GM18951 (cell line): ENCODE results near the gene PAQR4.
"Not testable (repeated sequence)": the region's sequence is repeated elsewhere in the genome, so short reads cannot be mapped to it uniquely, and the experiment has no call there.

Experiments used
- POLR2A ChIP-seq: IDR thresholded peaks from 4 replicates; pipeline ENCODE4 v1.6.1; 2011; ENCODE audit warnings: mild to moderate bottlenecking; ENCODE audit not compliant: insufficient read length, insufficient read depth; ENCODE audit errors: extremely low read depth
- in situ Hi-C: fragments of 300-500 bp; cut with MboI; formaldehyde crosslinking; loops from one replicate; pipeline ENCODE4 v1.12.0; 2022; ENCODE audit warnings: low sequenced_read_pairs, mixed read lengths, inconsistent platforms; ENCODE audit not compliant: unreplicated experiment

PAQR4 gene

DNA sequence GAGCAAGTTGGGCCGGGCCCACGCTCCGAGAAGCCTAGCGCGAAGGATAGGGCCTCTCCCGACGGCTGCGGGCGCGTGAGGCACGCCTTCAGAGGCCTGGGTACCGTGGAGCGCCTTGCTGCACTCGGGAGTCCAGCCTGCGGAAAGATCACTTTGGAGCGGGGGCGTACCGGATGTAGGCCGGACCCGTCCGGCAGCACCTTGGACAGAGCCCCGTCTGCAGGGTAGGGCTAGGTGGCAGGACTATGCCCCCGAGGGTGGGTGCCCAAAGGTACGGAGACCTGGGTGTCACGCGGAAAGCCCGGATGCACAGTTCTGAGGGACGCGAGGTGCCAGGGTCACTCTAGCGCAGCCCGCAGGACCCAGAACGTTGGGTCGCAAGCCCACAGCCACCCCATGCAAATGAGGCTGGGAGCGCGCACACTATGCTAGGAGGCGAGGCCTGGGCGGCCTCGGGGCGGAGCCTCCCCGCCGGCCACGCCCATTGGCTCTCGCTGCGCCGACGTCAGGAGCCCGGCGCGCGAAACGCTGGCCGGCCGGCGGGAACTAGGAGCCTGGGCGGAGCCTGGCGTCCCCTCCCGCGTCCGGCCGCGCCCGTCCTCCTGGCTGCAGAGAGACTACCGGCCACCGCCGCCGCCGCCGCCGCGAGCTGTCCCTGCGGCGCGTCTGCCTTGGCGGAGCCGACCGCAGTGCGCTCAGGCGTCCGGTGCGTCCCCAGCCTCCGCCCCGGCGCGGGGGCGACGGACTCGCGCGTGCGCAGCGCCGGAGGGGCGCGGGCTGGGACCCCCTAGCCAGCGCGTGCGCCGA is at the start of gene PAQR4:
Gene PAQR4, plus strand, starts transcription at position 611 of the 807 bp plus-strand sequence. CDS start 327 bp downstream, outside the sequence.
- TF ChIP-seq POLR2A, result peak; percentile 62
- in situ Hi-C loops, result no loop called here

DNA sequence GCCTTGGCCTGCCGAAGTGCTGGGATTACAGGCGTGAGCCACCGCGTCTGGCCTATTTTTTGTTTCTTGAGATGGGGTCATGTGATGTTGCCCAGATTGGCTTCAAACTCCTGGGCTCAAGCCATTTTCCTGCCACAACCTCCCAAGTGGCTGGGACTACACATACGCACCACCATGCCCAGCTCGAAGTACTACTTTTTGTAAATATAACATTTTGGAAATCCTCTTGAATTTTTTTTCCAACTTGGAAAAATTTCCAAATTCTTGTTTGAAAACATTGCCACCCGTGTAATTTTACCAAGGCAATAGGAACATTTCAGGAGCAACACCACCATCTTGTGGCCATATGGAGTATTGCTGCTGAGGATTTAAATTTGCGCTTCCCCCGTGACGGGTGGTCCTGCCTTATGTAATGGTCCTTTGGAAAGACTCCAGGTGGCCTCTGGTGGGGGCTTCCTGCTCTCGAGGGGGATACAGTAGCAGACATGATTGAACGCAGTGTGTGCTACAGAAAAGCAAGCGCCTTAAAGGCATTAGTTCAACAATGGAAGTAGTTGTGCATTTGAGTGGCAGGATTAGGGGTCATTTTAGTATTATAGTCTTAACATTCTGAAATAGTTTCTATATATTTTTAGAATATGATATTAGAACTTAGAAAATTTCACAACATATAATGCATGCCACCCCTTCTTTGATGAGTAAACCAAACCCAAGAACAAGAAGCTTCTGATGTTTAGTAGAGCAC is 49.5 kb upstream of the PAQR4 start:
- TF ChIP-seq POLR2A, result no peak
- in situ Hi-C loops, result loop anchor here (5.0 kb wide), 1 partner anchor 47 kb away; no protein-coding TSS in a partner anchor

DNA sequence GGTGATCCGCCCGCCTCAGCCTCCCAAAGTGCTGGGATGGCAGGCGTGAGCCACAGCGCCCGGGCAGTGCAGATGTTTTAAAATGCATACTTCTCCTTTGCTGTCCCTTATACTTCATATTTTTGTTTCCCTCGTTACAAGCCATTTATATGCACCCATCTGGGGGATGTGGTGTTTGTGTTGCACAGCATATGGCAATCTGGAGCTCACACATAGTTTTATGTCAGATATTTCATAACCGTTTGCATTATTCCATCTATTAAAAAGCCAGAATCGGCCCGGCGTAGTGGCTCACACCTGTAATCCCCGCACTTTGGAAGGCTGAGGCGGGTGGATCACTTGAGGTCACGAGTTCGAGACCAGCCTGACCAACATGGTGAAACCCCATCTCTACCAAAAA is 45.7 kb upstream of the PAQR4 start:
- TF ChIP-seq POLR2A, result no peak
- in situ Hi-C loops, result no loop called here

DNA sequence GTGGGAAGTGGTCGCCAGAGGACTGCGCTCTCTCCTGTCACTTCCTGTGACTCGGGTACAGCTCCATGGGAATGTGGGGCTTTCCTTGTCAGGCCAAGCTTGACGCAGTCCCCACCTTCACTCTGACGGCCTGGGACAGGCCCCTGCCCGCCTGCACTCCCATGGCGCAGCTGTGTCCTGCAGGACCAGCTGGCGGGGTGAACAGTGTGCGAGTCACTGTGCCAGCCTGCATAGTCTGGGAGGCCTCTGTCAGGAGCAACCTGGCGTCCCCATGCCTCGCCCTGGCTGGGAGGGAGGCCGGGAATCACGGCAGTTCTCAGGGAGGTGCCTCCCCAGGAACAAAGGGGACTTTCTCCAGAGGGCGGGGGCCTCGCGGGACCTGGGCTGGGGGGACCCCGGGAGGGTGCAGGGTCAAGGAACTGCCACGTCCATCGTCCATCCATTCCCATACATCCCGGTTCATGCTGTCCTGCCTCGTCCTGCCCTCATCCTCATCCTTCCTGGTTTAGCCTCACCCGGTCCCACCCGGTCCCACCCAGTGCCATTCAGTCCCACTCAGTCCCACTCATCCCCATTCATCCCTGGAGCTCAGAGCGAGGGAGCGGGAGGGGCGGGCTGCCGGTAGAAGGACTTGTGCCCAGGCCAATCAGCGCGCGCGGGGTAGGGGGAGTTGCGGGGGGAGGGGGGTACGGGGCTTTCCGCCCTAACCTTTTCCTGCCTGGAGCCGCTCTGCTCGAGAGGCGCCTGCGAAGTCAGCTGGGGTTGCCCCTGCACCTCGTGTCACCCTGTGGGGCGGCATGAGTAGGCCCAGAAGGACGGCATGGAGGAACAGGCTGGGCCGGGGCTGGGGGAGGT is 44.0 kb upstream of the PAQR4 start:
- no peak for TF ChIP-seq POLR2A
- in situ Hi-C loops, result no loop called here

DNA sequence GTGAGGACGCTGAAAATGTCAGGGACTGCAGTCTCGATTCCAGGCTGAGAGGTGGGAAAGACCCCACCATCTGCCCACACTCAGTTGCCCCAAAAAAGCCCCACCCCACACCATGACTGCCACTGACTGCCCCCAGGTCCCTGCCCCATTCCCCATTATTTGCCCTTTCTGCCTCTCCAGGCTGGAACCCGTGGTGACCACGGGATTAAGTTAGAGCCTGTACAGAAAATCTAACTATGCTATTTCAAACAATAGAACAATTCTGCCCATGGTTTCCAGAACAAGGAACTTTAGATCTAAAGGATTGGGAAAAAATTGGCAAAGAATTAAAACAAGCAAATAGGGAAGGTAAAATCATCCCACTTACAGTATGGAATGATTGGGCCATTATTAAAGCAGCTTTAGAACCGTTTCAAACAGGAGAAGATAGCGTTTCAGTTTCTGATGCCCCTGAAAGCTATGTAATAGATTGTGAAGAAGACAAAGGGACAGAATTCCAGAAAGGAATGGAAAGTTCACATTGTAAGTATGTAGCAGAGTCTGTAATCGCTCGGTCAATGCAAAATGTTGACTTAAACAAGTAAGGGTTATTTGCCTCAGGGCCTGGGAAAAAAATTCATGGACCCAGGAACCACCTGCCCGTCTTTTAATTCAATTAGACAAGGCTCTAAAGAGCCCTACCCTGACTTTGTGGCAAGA is 43.0 kb upstream of the PAQR4 start:
- in situ Hi-C loops, result no loop called here
- TF ChIP-seq POLR2A, result no peak

DNA sequence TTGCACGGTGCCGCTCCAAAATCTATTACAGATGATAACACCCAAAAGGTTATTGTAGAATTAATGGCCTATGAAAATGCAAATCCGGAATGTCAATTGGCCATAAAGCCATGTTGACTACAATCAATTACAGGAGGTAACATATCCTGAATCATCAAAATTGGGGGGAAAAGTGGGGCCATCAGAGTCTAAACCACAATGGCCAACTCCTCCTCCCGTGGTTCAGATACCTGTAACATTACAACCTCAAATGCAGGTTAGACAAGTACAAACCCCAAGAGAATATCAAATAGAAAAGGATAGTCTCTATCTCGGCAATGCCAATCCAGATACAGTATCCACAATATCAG is 42.5 kb upstream of the PAQR4 start:
- in situ Hi-C loops, result no loop called here
- TF ChIP-seq POLR2A, result no peak

DNA sequence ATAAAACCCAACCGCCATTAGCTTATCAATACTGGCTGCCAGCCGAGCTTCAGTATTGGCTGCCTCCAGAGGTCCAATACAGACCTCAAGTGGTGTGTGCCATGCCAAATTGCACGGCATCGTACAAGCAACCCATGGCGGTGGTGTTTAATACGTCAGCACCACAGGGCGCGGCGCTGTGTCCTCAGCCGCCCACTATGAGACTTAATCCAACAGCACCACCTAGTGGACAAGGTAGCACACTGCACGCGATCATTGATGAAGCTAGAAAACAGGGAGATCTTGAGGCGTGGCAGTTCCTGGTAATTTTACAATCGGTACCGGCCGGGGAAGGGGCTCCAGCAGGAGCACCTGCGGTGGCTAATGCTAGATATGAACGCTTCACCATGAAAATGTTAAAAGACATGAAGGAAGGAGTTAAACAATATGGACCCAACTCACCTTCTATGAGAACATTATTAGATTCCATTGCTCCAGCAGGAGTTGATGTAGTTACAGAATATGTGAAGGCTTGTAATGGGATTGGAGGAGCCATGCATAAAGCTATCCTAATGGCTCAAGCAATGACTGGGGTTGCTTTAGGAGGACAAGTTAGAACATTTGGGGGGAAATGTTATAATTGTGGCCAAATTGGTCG is 42.0 kb upstream of the PAQR4 start:
- in situ Hi-C loops, result no loop called here
- TF ChIP-seq POLR2A, result no peak

DNA sequence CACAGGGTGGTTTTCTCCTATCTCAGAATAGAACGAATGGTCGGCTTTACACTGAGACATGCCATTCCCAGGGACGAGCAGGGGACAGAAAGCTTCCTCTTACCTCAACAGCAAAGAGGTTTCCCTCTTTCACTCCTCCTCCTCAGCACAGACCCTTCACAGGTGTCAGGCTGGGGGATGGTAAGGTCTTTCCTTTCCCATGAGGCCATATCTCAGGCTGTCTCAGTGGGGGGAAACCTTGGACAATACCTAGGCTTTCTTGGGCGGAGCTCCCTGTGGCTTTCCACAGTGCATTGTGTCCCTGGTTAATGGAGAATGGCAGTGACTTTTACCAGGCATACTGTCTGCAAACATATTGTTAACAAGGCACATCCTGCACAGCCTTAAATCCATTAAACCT is 41.0 kb upstream of the PAQR4 start:
- in situ Hi-C loops, result not testable (repeated sequence)

DNA sequence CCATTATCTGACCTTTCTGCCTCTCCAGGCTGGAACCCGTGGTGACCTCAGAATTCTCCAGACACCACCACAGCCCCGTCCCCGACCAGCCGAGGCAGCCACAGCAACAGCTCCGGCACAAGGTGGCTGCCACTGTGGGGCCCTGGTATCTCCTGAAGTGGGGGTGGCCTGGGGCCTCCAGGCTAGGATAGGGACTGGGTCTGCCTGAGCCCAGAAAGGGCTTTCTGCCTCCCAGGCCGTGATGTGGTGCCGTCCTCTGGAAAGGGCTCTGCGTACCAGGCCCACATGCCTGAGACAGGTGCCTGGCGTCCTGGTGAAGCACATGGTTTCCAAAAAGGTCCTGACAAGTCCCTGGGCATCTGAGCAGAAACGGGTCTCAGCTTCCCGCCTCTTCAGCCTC is 40.4 kb upstream of the PAQR4 start:
- TF ChIP-seq POLR2A, result no peak

DNA sequence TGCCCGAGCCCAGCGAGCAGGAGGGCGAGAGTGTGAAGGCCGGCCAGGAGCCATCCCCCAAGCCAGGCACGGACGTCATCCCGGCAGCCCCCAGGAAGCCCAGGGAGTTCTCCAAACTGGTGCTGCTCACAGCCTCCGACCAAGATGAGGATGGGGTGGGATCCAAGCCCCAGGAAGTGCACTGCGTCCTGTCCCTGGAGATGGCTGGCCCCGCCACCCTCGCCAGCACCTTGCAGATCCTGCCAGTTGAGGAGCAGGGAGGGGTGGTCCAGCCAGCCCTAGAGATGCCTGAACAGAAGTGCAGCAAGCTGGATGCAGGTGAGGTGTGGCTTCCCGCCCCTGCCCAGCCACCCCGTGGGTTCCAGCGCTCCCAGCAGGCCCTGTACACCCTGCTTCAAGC is 39.5 kb upstream of the PAQR4 start:
- TF ChIP-seq POLR2A, result no peak
- in situ Hi-C loops, result no loop called here

More for the DNA sequence above, 40.4 kb upstream of the PAQR4 start:
- in situ Hi-C loops, result no loop called here

DNA sequence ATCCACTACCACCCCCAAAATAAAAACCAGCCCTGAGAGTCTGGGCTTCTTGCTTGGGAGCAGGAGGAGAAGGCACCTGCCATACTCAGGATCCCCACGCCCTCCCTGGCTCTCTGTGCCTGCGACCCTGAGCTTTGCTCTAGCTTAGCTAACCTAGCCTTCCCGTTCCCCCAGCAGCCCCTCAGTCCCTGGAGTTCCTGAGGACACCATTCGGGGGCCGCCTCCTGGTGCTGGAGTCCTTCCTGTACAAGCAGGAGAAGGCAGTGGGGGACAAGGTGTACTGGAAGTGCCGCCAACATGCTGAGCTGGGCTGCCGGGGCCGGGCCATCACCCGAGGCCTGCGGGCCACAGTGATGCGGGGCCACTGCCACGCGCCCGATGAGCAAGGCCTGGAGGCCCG is 38.9 kb upstream of the PAQR4 start:
- in situ Hi-C loops, result no loop called here
- TF ChIP-seq POLR2A, result no peak

DNA sequence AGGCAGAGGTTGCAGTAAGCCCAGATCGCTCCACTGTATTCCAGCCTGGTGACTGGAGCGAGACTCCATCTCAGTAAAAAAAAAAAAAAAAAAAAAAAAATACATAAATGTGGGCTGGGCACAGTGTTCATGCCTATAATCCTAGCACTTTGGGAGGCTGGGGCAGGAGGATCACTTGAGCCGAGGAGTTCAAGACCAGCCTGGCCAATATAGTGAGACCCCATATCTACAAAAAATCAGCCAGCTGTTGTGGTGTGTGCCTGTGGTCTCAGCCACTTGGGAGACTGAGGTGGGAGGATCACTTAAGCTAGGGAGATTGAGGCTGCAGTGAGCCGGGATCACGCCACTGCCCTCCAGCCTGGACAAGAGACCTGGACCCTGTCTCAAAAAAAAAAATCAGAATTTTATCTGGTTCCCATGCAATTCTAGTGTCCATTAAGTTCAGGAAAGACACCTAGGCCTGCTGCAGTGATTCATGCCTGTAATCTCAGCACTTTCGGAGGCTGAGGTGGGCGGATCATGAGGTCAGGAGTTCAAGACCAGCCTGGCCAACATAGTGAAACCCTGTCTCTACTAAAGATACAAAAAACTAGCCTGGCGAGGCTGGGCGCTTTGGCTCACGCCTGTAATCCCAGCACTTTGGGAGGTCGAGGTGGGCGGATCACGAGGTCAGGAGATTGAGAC is 37.8 kb upstream of the PAQR4 start:
- in situ Hi-C loops, result not testable (repeated sequence)
